HG03025 (cell line): Measurements from ENCODE around the gene RNF113B.

ENCODE experiments used
- ATAC-seq: cut with Tn5 transposase; IDR thresholded peaks from one replicate; pipeline ENCODE4 v1.9.1; 2021; ENCODE audit warnings: mild to moderate bottlenecking, moderate library complexity; ENCODE audit not compliant: unreplicated experiment, low FRiP score

RNF113B gene

DNA sequence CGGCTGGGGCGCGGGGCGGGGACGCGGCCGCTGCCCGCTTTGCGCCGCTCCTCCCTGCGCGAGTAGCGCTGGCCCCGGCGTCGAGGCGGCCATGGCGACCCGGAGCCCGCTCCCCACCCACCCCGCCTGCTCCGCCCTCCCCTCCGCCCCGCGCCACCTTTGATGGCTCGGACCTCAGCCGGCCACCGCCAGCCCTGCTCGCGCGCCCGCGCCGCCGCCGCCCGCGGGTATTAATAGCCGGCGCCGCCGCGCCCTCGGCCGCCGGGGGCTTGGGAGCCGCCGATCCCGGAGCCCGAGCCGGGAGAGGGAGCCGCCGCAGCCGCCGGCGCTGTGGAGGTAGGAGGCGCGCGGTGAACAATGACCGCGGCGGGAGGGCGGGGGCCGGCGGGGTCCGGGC is 33.9 kb downstream of the RNF113B start:
- no peak for ATAC-seq

GRCh38 chr13:98142380-98143156 is 34.5 kb downstream of the RNF113B start, which contains the start of gene FARP1:
Gene FARP1 (plus strand): TSS chr13:98143094. CDS start chr13:98213243, 70,149 bp downstream.
- no peak for ATAC-seq

DNA sequence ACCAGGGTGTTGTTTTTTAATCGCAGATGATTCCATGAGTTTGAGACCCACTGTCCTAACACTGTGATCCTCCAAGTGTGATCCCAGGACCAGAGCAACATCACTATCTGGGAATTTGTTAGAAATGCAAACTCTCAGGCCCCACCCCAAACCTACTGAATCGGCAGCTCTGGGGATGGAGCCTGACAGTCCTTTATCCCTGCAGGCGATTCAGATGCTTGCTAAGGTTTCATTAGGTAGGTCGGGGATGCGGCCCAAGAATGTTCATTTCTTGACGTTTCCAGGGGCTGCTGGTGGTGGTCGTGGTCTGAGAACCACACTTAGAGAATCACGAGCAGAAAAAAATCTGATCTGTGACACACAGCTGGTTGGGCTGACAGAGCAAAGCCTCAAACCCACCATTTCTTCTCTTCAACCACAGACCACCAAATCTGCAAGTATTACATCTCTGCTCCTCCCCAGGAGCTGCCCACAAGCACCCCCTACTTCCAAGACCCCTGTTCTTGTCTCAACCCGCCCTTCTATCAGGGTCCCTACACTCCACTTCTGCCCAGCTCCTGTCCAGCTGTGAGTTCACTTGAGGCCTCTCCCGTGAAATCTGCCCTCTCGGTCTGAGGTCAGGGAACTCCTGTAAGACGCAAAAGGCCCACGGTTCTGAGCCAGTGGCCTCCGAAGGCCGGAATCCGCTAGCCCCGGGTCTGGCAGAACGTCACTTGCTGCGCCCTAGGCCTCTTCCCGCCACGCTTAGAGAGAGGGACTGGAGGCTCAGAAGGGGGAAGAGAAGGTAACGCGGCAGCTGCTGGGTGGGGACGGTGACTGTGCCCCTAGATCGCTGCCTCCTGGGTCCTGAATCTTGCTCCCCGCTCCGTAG is 35.3 kb downstream of the RNF113B start:
- ATAC-seq: no peak

DNA sequence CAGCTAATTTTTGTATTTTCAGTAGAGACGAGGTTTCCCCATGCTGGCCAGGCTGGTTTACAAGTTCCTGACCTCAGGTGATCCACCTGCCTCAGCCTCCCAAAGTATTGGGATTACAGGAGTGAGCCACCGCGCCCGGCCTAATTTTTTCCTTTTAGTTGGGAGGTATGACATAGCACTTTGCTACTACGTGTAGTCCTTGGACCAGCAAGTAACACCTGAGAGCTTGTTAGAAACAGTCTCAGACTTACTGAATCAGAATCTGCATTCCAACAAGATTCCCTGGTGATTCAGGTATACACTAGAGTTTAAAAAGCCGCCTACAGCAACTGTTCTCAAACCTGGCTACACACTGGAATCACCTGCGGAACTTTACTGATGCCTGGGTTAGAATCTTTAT is 36.0 kb downstream of the RNF113B start:
- no peak for ATAC-seq

DNA sequence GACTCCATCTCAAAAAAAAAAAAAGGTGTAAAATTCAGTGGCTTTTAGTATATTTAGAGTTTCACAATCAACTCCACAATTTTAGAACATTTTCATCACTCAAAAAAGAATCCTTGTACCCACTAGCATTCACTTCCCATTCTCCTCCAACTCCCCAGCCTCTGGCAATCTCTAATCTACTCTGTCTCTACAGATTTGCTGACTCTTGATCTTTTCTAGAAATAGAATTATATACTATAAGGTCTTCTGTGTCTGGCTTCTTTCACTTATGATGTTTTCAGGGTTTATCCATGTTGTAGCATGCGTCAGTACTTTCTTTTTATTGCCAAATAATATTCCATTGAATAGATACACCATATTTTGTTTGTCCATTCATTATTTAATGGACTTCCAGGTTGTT is 42.2 kb downstream of the RNF113B start:
- no peak for ATAC-seq

DNA sequence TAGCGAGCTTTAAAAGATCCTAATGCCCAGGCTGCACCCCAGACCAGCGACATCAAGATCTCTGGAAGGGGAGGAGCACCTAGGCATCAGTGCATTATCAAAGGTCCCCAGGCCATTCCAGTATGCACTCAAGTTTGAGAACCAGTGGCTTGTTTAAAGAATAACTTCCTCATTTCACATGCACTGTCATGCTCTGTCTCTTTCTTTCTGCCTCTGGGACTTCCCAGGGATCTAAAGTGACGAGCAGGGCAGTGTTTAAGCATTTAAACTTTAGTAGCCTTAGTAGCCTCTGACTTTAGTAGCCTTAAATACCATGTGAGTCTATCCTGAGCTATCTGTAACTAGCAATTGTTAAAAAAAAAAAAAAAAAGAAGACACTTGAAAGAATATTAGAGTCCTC is 43.1 kb downstream of the RNF113B start:
- no peak for ATAC-seq

GRCh38 chr13:98129059-98129746 is 47.9 kb downstream of the RNF113B start:
- no peak for ATAC-seq
